ENCODE data around the gene EHMT1.

The EHMT1 gene

DNA sequence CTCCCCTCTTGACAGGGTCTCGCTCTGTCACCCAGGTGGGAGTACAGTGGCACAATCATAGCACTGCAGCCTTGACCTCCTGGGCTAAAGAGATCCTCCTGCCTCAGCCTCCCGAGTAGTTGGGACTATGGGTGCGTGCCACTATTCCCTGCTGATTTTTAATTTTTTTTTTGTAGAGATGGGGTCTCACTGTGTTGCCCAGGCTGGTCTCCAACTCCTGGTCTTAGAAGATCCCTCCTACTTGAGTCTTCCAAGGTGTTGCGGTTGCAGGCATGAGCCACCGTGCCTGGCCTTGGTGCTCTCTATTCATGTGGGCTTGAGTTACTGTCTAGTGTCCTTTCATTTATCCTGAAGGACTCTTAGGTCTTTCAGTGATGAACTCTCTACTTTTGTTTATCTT, 24.1 kb downstream of the EHMT1 start:
- no peak overlapping the region for H2BK120ac ChIP-seq (ENCODE audit: low read depth, low read length)
- H3K18ac ChIP-seq (ENCODE audit: low read depth in 1 of 2, low read length in 2 of 2): no peak overlapping the region
- no peak overlapping the region for H2BK12ac ChIP-seq (ENCODE audit: low read length in 2 of 2)
- H3K23ac ChIP-seq (ENCODE audit: low read length in 2 of 2): no peak overlapping the region
- no peak for DNase-seq
- peaks cover 13 to 24% of the 10 kb centered on the region in 2 experiments for H3K36me3 ChIP-seq (ENCODE audit: control insufficient read depth in 1 of 2, insufficient read depth in 2 of 2, low read depth in 1 of 2, low read length in 2 of 2)
- WGBS: 98% methylated on average over 5 of the region's 5 CpGs
- no peak overlapping the region for H2AK5ac ChIP-seq (ENCODE audit: low read length, severe bottlenecking)
- H3K27ac ChIP-seq (ENCODE audit: low read length, poor library complexity, severe bottlenecking): no peak overlapping the region
- no peak overlapping the region for H3K4me3 ChIP-seq (ENCODE audit: insufficient read depth in 1 of 2, low read depth in 1 of 2, low read length in 2 of 2)
- no peak overlapping the region for H3K9ac ChIP-seq (ENCODE audit: low read length)
- no peak overlapping the region for H3K4ac ChIP-seq (ENCODE audit: low read depth in 1 of 2, low read length in 2 of 2)
- H3K4me2 ChIP-seq (ENCODE audit: low read length, poor library complexity, severe bottlenecking): no peak overlapping the region
- H3K4me1 ChIP-seq (ENCODE audit: control insufficient read depth, insufficient read depth, low read depth, low read length): no peaks in the 10 kb centered on the region
- H2BK15ac ChIP-seq (ENCODE audit: low read depth, poor library complexity, severe bottlenecking): no peak overlapping the region
- no peak overlapping the region for H2AFZ ChIP-seq (ENCODE audit: low read depth, low read length)
- no peak overlapping the region for H3K14ac ChIP-seq (ENCODE audit: low read length in 2 of 2)
- H3K9me3 ChIP-seq (ENCODE audit: control insufficient read depth, low read length): no peaks in the 10 kb centered on the region
- no peaks in the 10 kb centered on the region for H3K27me3 ChIP-seq (ENCODE audit: control insufficient read depth in 1 of 2, insufficient read depth in 1 of 2, low read length in 2 of 2)
- peaks cover 8% of the 10 kb centered on the region for H3K79me1 ChIP-seq (replicated peaks; ENCODE audit: low read length, poor library complexity, severe bottlenecking)
- H2BK5ac ChIP-seq (ENCODE audit: low read depth, low read length, poor library complexity, severe bottlenecking): no peak overlapping the region
- no peak overlapping the region for H4K91ac ChIP-seq (ENCODE audit: low read length)
- no peak overlapping the region for H4K8ac ChIP-seq (ENCODE audit: low read length)

DNA sequence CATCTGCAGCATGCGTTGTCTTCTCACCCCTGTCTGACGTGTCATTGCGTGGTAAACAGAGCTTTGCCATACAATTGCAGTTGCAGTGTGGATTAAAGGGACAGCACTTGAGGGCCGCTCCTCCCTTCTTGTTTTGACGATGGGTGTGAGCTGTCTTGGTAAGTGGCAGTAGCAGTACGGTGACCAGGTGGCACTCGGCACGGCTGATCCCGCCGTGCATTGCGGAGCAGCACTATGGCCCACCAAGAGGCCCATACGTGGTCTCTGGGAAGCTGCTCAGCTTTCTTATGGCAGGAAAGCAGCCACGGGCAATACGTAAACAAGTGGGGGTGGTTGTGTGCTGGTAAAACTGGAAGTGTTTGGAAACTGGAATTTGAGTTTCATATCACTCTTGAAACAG, 25.1 kb downstream of the EHMT1 start:
- Histone ChIP-seq H3K9me3 (ENCODE audit: control insufficient read depth, low read length) (no peaks in the 10 kb centered on the region), H3K4me1 (ENCODE audit: control insufficient read depth, insufficient read depth, low read depth, low read length) (no peaks in the 10 kb centered on the region), H2AFZ (ENCODE audit: low read depth, low read length) (no peak overlapping the region), H2BK120ac (ENCODE audit: low read depth, low read length) (no peak overlapping the region), H4K91ac (ENCODE audit: low read length) (no peak overlapping the region), H3K23ac (ENCODE audit: low read length in 2 of 2) (no peak overlapping the region), H3K9ac (ENCODE audit: low read length) (no peak overlapping the region), H3K4me3 (ENCODE audit: insufficient read depth in 1 of 2, low read depth in 1 of 2, low read length in 2 of 2) (no peak overlapping the region), H3K4me2 (ENCODE audit: low read length, poor library complexity, severe bottlenecking) (no peak overlapping the region), H3K18ac (ENCODE audit: low read depth in 1 of 2, low read length in 2 of 2) (no peak overlapping the region), H2BK5ac (ENCODE audit: low read depth, low read length, poor library complexity, severe bottlenecking) (no peak overlapping the region), H3K4ac (ENCODE audit: low read depth in 1 of 2, low read length in 2 of 2) (no peak overlapping the region), H2BK15ac (ENCODE audit: low read depth, poor library complexity, severe bottlenecking) (no peak overlapping the region), H4K8ac (ENCODE audit: low read length) (peak overlapping the region; percentile 32), H3K79me1 (replicated peaks; ENCODE audit: low read length, poor library complexity, severe bottlenecking) (peaks cover 11% of the 10 kb centered on the region), H3K27ac (ENCODE audit: low read length, poor library complexity, severe bottlenecking) (no peak overlapping the region), H3K27me3 (ENCODE audit: control insufficient read depth in 1 of 2, insufficient read depth in 1 of 2, low read length in 2 of 2) (no peaks in the 10 kb centered on the region), H3K14ac (ENCODE audit: low read length in 2 of 2) (peak overlapping the region in 1 of 2 experiments; percentile 51), H2BK12ac (ENCODE audit: low read length in 2 of 2) (no peak overlapping the region), H2AK5ac (ENCODE audit: low read length, severe bottlenecking) (no peak overlapping the region), H3K36me3 (ENCODE audit: control insufficient read depth in 1 of 2, insufficient read depth in 2 of 2, low read depth in 1 of 2, low read length in 2 of 2) (peaks cover 13 to 25% of the 10 kb centered on the region in 2 experiments)
- 93% methylated on average over 14 of the region's 14 CpGs for WGBS
- no peak for DNase-seq

DNA sequence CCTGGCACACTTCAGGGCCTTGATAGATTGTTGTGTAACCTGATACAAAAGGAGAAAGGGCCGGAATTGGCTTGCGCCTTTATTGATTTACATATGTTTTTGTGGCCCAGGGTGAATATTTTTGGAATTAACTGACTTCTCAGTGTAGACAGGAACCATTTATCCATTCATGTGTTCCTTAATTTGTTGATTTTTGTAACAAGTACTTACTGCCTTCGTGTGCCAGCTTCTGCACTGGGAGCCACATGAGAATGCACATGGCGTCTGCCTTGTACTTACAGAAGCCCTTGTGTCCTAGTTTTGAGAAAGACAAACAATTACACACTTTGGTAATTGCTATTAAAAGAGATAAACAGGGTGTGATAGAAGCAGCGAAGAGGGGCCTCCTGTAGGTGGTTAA, 26.4 kb downstream of the EHMT1 start:
- Histone ChIP-seq H3K79me1 (replicated peaks; ENCODE audit: low read length, poor library complexity, severe bottlenecking) (peaks cover 14% of the 10 kb centered on the region), H3K4me1 (ENCODE audit: control insufficient read depth, insufficient read depth, low read depth, low read length) (no peaks in the 10 kb centered on the region), H2BK15ac (ENCODE audit: low read depth, poor library complexity, severe bottlenecking) (no peak overlapping the region), H3K4me3 (ENCODE audit: insufficient read depth in 1 of 2, low read depth in 1 of 2, low read length in 2 of 2) (no peak overlapping the region), H3K27ac (ENCODE audit: low read length, poor library complexity, severe bottlenecking) (no peak overlapping the region), H3K23ac (ENCODE audit: low read length in 2 of 2) (no peak overlapping the region), H2BK12ac (ENCODE audit: low read length in 2 of 2) (no peak overlapping the region), H3K36me3 (ENCODE audit: control insufficient read depth in 1 of 2, insufficient read depth in 2 of 2, low read depth in 1 of 2, low read length in 2 of 2) (peaks cover 13 to 27% of the 10 kb centered on the region in 2 experiments), H3K9ac (ENCODE audit: low read length) (no peak overlapping the region), H3K9me3 (ENCODE audit: control insufficient read depth, low read length) (no peaks in the 10 kb centered on the region), H3K14ac (ENCODE audit: low read length in 2 of 2) (no peak overlapping the region), H2BK120ac (ENCODE audit: low read depth, low read length) (no peak overlapping the region), H3K18ac (ENCODE audit: low read depth in 1 of 2, low read length in 2 of 2) (no peak overlapping the region), H3K27me3 (ENCODE audit: control insufficient read depth in 1 of 2, insufficient read depth in 1 of 2, low read length in 2 of 2) (no peaks in the 10 kb centered on the region), H4K8ac (ENCODE audit: low read length) (no peak overlapping the region), H2AK5ac (ENCODE audit: low read length, severe bottlenecking) (no peak overlapping the region), H2BK5ac (ENCODE audit: low read depth, low read length, poor library complexity, severe bottlenecking) (no peak overlapping the region), H2AFZ (ENCODE audit: low read depth, low read length) (no peak overlapping the region), H3K4me2 (ENCODE audit: low read length, poor library complexity, severe bottlenecking) (no peak overlapping the region), H3K4ac (ENCODE audit: low read depth in 1 of 2, low read length in 2 of 2) (no peak overlapping the region), H4K91ac (ENCODE audit: low read length) (no peak overlapping the region)
- no peak for DNase-seq
- WGBS: over 99% methylated on average over 5 of the region's 5 CpGs

DNA sequence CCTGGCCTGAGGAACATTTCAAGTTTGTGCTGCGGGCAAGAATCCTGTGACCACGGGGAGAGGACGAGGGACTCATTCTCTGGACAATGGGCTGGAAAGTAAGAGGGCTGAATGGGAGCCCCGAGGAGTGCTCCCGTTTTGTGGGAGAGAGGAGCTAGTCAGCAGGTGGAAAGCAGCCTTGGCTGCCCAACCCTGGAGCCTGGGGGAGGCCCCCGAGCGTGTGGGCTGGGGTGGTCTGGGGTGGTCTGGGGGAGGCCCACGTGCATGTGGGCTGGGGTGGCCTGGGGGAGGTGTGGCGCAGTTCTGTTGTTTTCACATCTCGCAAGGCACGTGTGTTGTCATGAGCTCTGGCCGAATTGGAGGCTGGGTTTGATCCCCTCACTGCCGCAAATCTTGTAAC, 27.5 kb downstream of the EHMT1 start:
- no peaks in the 10 kb centered on the region for H3K27me3 ChIP-seq (ENCODE audit: control insufficient read depth in 1 of 2, insufficient read depth in 1 of 2, low read length in 2 of 2)
- no peak overlapping the region for H3K4ac ChIP-seq (ENCODE audit: low read depth in 1 of 2, low read length in 2 of 2)
- no peak overlapping the region for H3K27ac ChIP-seq (ENCODE audit: low read length, poor library complexity, severe bottlenecking)
- no peaks in the 10 kb centered on the region for H3K9me3 ChIP-seq (ENCODE audit: control insufficient read depth, low read length)
- H3K23ac ChIP-seq (ENCODE audit: low read length in 2 of 2): no peak overlapping the region
- DNase-seq: no peak
- no peak overlapping the region for H3K14ac ChIP-seq (ENCODE audit: low read length in 2 of 2)
- no peak overlapping the region for H4K91ac ChIP-seq (ENCODE audit: low read length)
- H2BK5ac ChIP-seq (ENCODE audit: low read depth, low read length, poor library complexity, severe bottlenecking): no peak overlapping the region
- H3K4me2 ChIP-seq (ENCODE audit: low read length, poor library complexity, severe bottlenecking): no peak overlapping the region
- H2BK120ac ChIP-seq (ENCODE audit: low read depth, low read length): no peak overlapping the region
- H3K18ac ChIP-seq (ENCODE audit: low read depth in 1 of 2, low read length in 2 of 2): no peak overlapping the region
- 98% methylated on average over 12 of the region's 13 CpGs for WGBS
- no peak overlapping the region for H3K9ac ChIP-seq (ENCODE audit: low read length)
- H2AK5ac ChIP-seq (ENCODE audit: low read length, severe bottlenecking): no peak overlapping the region
- no peak overlapping the region for H3K4me3 ChIP-seq (ENCODE audit: insufficient read depth in 1 of 2, low read depth in 1 of 2, low read length in 2 of 2)
- H2BK12ac ChIP-seq (ENCODE audit: low read length in 2 of 2): no peak overlapping the region
- no peaks in the 10 kb centered on the region for H3K4me1 ChIP-seq (ENCODE audit: control insufficient read depth, insufficient read depth, low read depth, low read length)
- no peak overlapping the region for H4K8ac ChIP-seq (ENCODE audit: low read length)
- no peak overlapping the region for H2AFZ ChIP-seq (ENCODE audit: low read depth, low read length)
- peaks cover 17% of the 10 kb centered on the region for H3K79me1 ChIP-seq (replicated peaks; ENCODE audit: low read length, poor library complexity, severe bottlenecking)
- peaks cover 19 to 29% of the 10 kb centered on the region in 2 experiments for H3K36me3 ChIP-seq (ENCODE audit: control insufficient read depth in 1 of 2, insufficient read depth in 2 of 2, low read depth in 1 of 2, low read length in 2 of 2)
- H2BK15ac ChIP-seq (ENCODE audit: low read depth, poor library complexity, severe bottlenecking): no peak overlapping the region
